Left lobe of liver (tissue), 2 donors: Measurements from ENCODE around the gene MS4A5. TPM values are rescaled to one million over a fixed set of nuclear protein-coding genes. Genes with fewer than 3 reads are reported as not detected.
"Not testable (repeated sequence)": the region's sequence is repeated elsewhere in the genome, so short reads cannot be mapped to it uniquely, and the experiment has no call there.

Experiments
- ATAC-seq: fragments of 200-7000 bp; cut with Tn5 transposase; one replicate; pipeline ENCODE4 v1.9.1; 2020; ENCODE audit warnings: mild to moderate bottlenecking, moderate library complexity
- DNase-seq: peaks from one replicate; pipeline ENCODE4 v3.0.0-alpha.2; 2020; ENCODE audit warnings: low spot score
- total RNA-seq: library from RNA; stranded (reverse); gene quantifications from one replicate; pipeline ENCODE4 v1.2.1, GENCODE V29; 2021
- donor health status: DM: no; HTN: no; CAD: no; lungs with moderate emphysema.
- donor health status: DM: no; HTN: yes; CAD: no.

Gene MS4A5
- not detected for total RNA-seq

GRCh38 chr11:60429272-60429671 lies at the start of gene MS4A5:
MS4A5 (plus strand) TSS chr11:60429572; CDS start chr11:60429675, 103 bp downstream.
- ATAC-seq = no peak
- DNase-seq = no peak

GRCh38 chr11:60389279-60389910 lies 40.0 kb upstream of the MS4A5 start:
- ATAC-seq (peak; percentile 18), DNase-seq (no peak)

GRCh38 chr11:60390419-60390818 lies 39.0 kb upstream of the MS4A5 start:
- no peak for DNase-seq
- no peak for ATAC-seq

GRCh38 chr11:60392361-60392760 lies 37.0 kb upstream of the MS4A5 start:
- DNase-seq (no peak), ATAC-seq (no peak)

- DNase-seq (no peak), ATAC-seq (no peak)
Measured at GRCh38 chr11:60393016-60393415, 36.4 kb upstream of the MS4A5 start.

- DNase-seq (no peak), ATAC-seq (no peak)
Measured at GRCh38 chr11:60394666-60395380, 34.5 kb upstream of the MS4A5 start.

- no peak for DNase-seq
- ATAC-seq = no peak
Measured at GRCh38 chr11:60396382-60396781, 33.0 kb upstream of the MS4A5 start, which contains the start of gene MS4A14. MS4A14 (plus strand) TSS chr11:60396459; CDS start chr11:60396579, 120 bp downstream.

GRCh38 chr11:60396799-60397198 lies 32.6 kb upstream of the MS4A5 start:
- no peak for DNase-seq
- ATAC-seq = peak; percentile 26

- DNase-seq (no peak), ATAC-seq (no peak)
Measured at GRCh38 chr11:60420015-60420414, 9.4 kb upstream of the MS4A5 start.

- no peak for DNase-seq
- ATAC-seq = no peak
Measured at GRCh38 chr11:60422609-60423008, 6.8 kb upstream of the MS4A5 start.

- DNase-seq = no peak
- no peak for ATAC-seq
Measured at GRCh38 chr11:60428517-60428916, 855 bp upstream of the MS4A5 start.

- DNase-seq (no peak), ATAC-seq (no peak)
Measured at GRCh38 chr11:60431251-60431650, 1.9 kb downstream of the MS4A5 start.

- ATAC-seq (no peak), DNase-seq (no peak)
Measured at GRCh38 chr11:60433401-60433800, 4.0 kb downstream of the MS4A5 start.

- DNase-seq (no peak), ATAC-seq (no peak)
Measured at GRCh38 chr11:60447070-60447469, 17.7 kb downstream of the MS4A5 start.

- no peak for ATAC-seq
- DNase-seq = no peak
Measured at GRCh38 chr11:60447846-60448245, 18.5 kb downstream of the MS4A5 start.

- not testable (repeated sequence) for DNase-seq, ATAC-seq
Measured at GRCh38 chr11:60451185-60451584, 21.8 kb downstream of the MS4A5 start.

GRCh38 chr11:60454212-60454611 lies 24.8 kb downstream of the MS4A5 start:
- DNase-seq (no peak), ATAC-seq (no peak)

- no peak for ATAC-seq
- no peak for DNase-seq
Measured at GRCh38 chr11:60455531-60456042, 26.2 kb downstream of the MS4A5 start, which contains the start of gene MS4A1. MS4A1 (plus strand) TSS chr11:60455847; CDS start chr11:60462375, 6,528 bp downstream.

GRCh38 chr11:60457576-60457975 lies 28.2 kb downstream of the MS4A5 start:
- no peak for DNase-seq
- ATAC-seq = no peak

GRCh38 chr11:60459345-60459744 lies 30.0 kb downstream of the MS4A5 start:
- DNase-seq = no peak
- ATAC-seq = no peak

- ATAC-seq (no peak), DNase-seq (no peak)
Measured at GRCh38 chr11:60468829-60469228, 39.5 kb downstream of the MS4A5 start.

- no peak for ATAC-seq
Measured at GRCh38 chr11:60469723-60470122, 40.4 kb downstream of the MS4A5 start.

More at GRCh38 chr11:60469723-60470122, 40.4 kb downstream of the MS4A5 start:
- no peak for DNase-seq
